KMS-11 (cell line): ENCODE measurements around the gene EZH2.

Experiments
- H2AFZ ChIP-seq: fragments of 200-600 bp; sonication (generic); 2 replicates; pipeline ENCODE4 v1.6.1; 2016; ENCODE audit warnings: antibody characterized with exemption, mixed run types, low read depth
- H3K27ac ChIP-seq: fragments of 200-600 bp; sonication (generic); 2 replicates; pipeline ENCODE4 v1.6.1; 2016; ENCODE audit warnings: mild to moderate bottlenecking, mixed run types
- H3K27me3 ChIP-seq: fragments of 200-600 bp; sonication (generic); 2 replicates; pipeline ENCODE4 v1.6.1; 2017; ENCODE audit warnings: mild to moderate bottlenecking, low read depth, mixed run types, moderate library complexity; ENCODE audit not compliant: insufficient read depth
- H3K36me3 ChIP-seq: fragments of 200-600 bp; sonication (generic); 2 replicates; pipeline ENCODE4 v1.6.1; 2017; ENCODE audit warnings: mild to moderate bottlenecking, mixed run types; ENCODE audit not compliant: insufficient read depth
- H3K4me1 ChIP-seq: fragments of 200-600 bp; sonication (generic); 2 replicates; pipeline ENCODE4 v1.6.1; 2016; ENCODE audit warnings: mild to moderate bottlenecking, low read depth, mixed run types; ENCODE audit not compliant: poor library complexity, severe bottlenecking
- H3K4me2 ChIP-seq: fragments of 200-600 bp; sonication (generic); 2 replicates; pipeline ENCODE4 v1.7.0; 2016; ENCODE audit warnings: mild to moderate bottlenecking, mixed run types
- H3K4me3 ChIP-seq: fragments of 200-600 bp; sonication (generic); IDR thresholded peaks from 2 replicates; pipeline ENCODE4 v1.6.1; 2017; ENCODE audit warnings: low read depth, low read length, mixed read lengths; ENCODE audit not compliant: insufficient read depth
- H3K79me2 ChIP-seq: fragments of 200-600 bp; sonication (generic); 2 replicates; pipeline ENCODE4 v1.6.1; 2016; ENCODE audit warnings: low read depth, mixed run types; ENCODE audit not compliant: insufficient read depth
- H3K9ac ChIP-seq: fragments of 200-600 bp; sonication (generic); 2 replicates; pipeline ENCODE4 v1.6.1; 2016; ENCODE audit warnings: mild to moderate bottlenecking, mixed run types
- H4K20me1 ChIP-seq: fragments of 200-600 bp; sonication (generic); 2 replicates; pipeline ENCODE4 v1.6.1; 2016; ENCODE audit warnings: mild to moderate bottlenecking, mixed run types; ENCODE audit not compliant: insufficient read depth
- TF ChIP-seq, protein P1 (sequence below): fragments of 200-600 bp; sonication (generic); conservative IDR thresholded peaks from 2 replicates; pipeline ENCODE4 v1.6.1; 2017; ENCODE audit warnings: low read depth, mild to moderate bottlenecking, antibody characterized with exemption, low read length, moderate library complexity, mixed read lengths

The EZH2 gene

GRCh38 chr7:148782757-148783456 lies 101.2 kb downstream of the EZH2 start:
- H2AFZ ChIP-seq, result no peak overlapping the region
- peaks cover 13% of the 10 kb centered on the region; the same call in 1 of the 2 replicates for H3K36me3 ChIP-seq
- H3K27me3 ChIP-seq, result no peaks in the 10 kb centered on the region
- H3K9ac ChIP-seq, result no peak overlapping the region
- H3K4me1 ChIP-seq, result peaks cover 19% of the 10 kb centered on the region
- no peak overlapping the region for H3K4me2 ChIP-seq
- H3K27ac ChIP-seq, result no peak overlapping the region
- H4K20me1 ChIP-seq, result no peaks in the 10 kb centered on the region
- H3K4me3 ChIP-seq, result no peak overlapping the region
- peaks cover 15% of the 10 kb centered on the region; the same call in 1 of the 2 replicates for H3K79me2 ChIP-seq
- TF ChIP-seq, protein P1, sequence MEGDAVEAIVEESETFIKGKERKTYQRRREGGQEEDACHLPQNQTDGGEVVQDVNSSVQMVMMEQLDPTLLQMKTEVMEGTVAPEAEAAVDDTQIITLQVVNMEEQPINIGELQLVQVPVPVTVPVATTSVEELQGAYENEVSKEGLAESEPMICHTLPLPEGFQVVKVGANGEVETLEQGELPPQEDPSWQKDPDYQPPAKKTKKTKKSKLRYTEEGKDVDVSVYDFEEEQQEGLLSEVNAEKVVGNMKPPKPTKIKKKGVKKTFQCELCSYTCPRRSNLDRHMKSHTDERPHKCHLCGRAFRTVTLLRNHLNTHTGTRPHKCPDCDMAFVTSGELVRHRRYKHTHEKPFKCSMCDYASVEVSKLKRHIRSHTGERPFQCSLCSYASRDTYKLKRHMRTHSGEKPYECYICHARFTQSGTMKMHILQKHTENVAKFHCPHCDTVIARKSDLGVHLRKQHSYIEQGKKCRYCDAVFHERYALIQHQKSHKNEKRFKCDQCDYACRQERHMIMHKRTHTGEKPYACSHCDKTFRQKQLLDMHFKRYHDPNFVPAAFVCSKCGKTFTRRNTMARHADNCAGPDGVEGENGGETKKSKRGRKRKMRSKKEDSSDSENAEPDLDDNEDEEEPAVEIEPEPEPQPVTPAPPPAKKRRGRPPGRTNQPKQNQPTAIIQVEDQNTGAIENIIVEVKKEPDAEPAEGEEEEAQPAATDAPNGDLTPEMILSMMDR, result no peak

GRCh38 chr7:148774471-148774870 lies 109.6 kb downstream of the EZH2 start:
- H3K79me2 ChIP-seq, result peaks cover 25% of the 10 kb centered on the region
- H3K36me3 ChIP-seq, result peaks cover 12% of the 10 kb centered on the region; the same call in 1 of the 2 replicates
- H3K4me3 ChIP-seq, result no peak overlapping the region
- no peaks in the 10 kb centered on the region for H3K27me3 ChIP-seq
- TF ChIP-seq, protein P1, result no peak
- no peak overlapping the region for H2AFZ ChIP-seq
- no peak overlapping the region for H3K9ac ChIP-seq
- peaks cover 56% of the 10 kb centered on the region for H3K4me1 ChIP-seq
- H4K20me1 ChIP-seq, result no peaks in the 10 kb centered on the region; the same call in none of the 2 replicates
- no peak overlapping the region for H3K27ac ChIP-seq
- H3K4me2 ChIP-seq, result no peak overlapping the region; the same call in 1 of the 2 replicates

DNA sequence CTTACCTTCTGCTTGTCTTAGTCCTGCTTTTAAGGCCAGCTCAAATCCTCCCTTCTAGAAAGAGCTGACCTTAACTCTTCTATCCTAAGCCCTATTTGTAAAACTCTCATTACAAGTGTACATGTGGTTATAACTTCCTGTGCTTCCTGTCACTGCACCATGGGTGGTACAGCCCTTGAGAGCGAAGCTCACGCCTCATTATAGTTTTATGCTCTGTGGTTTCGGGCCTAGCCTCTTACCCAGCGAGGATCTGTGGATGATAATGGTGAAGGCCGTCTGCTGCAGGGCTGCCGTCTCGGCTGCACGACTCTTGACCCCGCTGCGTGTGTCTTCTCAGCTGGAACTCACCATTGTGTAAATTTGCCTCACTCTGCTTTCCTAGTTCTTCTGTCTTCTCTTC lies 110.8 kb downstream of the EZH2 start:
- no peaks in the 10 kb centered on the region; the same call in none of the 2 replicates for H4K20me1 ChIP-seq
- H2AFZ ChIP-seq, result no peak overlapping the region
- peak overlapping the region; percentile 70 for H3K27ac ChIP-seq
- H3K4me1 ChIP-seq, result peaks cover 56% of the 10 kb centered on the region
- no peak overlapping the region for H3K4me3 ChIP-seq
- H3K4me2 ChIP-seq, result peak overlapping the region; percentile 23
- H3K9ac ChIP-seq, result peak overlapping the region; percentile 29; the same call in 1 of the 2 replicates
- H3K27me3 ChIP-seq, result no peaks in the 10 kb centered on the region
- TF ChIP-seq, protein P1, result no peak
- peaks cover 26% of the 10 kb centered on the region for H3K79me2 ChIP-seq
- H3K36me3 ChIP-seq, result peaks cover 12% of the 10 kb centered on the region; the same call in 1 of the 2 replicates

DNA sequence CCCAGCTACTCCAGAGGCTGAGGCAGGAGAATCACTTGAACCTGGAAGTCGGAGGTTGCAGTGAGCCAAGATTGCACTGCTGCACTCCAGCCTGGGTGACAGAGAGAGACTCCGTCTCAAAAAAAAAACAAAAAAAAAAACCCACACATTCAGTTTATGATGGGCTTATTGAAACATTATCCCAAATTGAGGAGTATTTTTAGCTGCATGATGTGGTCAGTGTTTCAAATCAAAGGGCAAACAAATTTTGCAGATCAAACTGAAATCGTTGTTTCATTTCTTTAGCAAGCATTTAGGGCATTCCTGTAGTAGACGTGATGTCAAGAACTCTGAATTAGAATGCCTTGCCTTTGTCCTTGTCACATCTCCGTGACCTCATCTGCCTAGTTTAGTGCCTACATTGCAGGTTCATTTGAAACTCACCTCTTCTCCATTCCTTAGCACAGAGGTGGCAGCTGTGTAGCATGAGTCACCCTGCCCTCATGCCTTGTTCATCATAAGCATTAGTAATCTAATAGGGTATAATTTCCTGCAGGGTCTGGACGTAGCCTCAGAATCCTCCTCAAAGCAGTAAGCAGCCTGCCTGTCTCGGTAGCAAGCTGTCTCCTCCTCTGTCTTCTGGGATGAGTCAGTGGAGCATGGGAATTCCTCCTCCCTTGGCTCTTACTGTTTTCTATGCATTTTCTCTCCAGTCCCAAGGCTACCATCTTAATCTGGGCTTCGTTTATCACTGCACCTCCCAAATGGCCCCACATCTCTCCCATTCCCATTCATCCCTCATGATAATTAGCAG lies 111.6 kb downstream of the EZH2 start:
- no peak overlapping the region for H3K4me3 ChIP-seq
- peak overlapping the region; percentile 70 for H3K27ac ChIP-seq
- peaks cover 12% of the 10 kb centered on the region for H3K36me3 ChIP-seq

More for the DNA sequence above, 111.6 kb downstream of the EZH2 start:
- peaks cover 24% of the 10 kb centered on the region for H3K79me2 ChIP-seq
- H4K20me1 ChIP-seq, result no peaks in the 10 kb centered on the region; the same call in none of the 2 replicates
- H3K4me1 ChIP-seq, result peaks cover 56% of the 10 kb centered on the region
- H3K4me2 ChIP-seq, result peak overlapping the region; percentile 30
- no peaks in the 10 kb centered on the region for H3K27me3 ChIP-seq
- TF ChIP-seq, protein P1, result no peak
- H3K9ac ChIP-seq, result peak overlapping the region; percentile 29; the same call in 1 of the 2 replicates
- no peak overlapping the region for H2AFZ ChIP-seq
